Limb (tissue), 2 donors: ENCODE results near the gene INO80.
"Not testable (repeated sequence)": the region's sequence is repeated elsewhere in the genome, so short reads cannot be mapped to it uniquely, and the experiment has no call there.

Source experiments
- DNase-seq, 2 donors: peaks; one replicate each; pipeline ENCODE4 v3.0.0-alpha.2; 2016; ENCODE audit errors: extremely low spot score in 2 of 2

Gene INO80

DNA sequence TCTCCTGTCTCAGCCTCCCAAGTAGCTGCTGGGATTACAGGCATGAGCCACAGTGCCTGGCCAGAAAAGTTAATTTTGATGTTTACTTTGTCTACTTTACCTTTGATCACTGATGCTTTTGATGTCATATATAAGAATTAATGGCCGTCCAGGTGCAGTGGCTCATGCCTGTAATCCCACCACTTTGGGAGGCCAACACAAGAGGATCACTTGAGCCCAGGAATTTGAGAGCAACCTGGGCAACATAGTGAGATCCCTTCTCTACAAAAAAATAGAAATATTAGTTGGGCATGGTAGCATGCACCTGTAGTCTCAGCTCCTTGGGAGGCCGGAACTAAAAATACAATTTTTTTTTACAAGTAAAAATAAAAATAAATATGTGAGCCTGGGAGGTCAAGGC, 6.8 kb upstream of the INO80 start:
- DNase-seq, result no peak

GRCh38 chr15:41121951-41122350, 5.9 kb upstream of the INO80 start:
- DNase-seq, result no peak

DNA sequence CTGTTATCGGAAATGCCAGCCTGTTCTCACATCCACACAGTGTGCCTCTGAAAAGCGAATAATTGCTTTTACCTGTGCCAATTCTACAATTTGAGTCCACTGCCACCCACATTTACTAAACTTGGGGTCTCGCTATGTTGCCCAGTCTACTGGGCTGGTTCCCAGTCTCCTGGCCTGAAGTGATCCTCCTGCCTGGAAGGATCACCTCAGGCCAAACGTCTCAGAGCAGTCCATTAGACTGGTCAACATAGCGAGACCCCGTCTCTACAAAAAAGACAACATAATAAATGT, 827 bp upstream of the INO80 start:
- DNase-seq, result no peak

- peak in 1 of 2 donors; percentile 15 for DNase-seq
Measured at GRCh38 chr15:41115652-41116115, 396 bp downstream of the INO80 start.

DNA sequence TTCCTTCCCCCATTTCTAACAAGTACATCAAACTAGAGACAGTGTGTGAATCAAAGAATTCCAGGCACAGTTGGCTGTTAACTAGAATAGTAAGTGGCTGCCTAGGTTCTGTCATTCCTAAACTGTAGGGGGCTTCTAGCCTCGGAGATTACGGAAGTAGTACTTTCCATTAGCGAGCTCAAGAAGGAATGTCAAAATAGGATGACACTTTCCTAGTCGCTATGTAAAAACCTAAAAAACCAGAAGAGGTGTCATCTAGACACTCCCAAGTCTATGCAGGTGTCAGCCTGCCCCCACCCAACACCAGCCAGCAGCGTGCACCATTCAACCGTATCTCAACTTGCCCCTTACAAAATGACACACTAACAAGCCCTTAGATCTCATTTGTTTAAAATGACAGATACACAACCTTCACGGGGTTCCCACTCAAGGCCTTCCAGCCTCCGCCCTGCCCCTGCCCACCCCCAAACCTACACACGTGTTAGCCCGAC, 874 bp downstream of the INO80 start:
- DNase-seq, result peak in 1 of 2 donors; percentile 56

- DNase-seq, result no peak
Measured at GRCh38 chr15:41106947-41107346, 9.1 kb downstream of the INO80 start.

- no peak for DNase-seq
Measured at GRCh38 chr15:41105348-41106334, 10.4 kb downstream of the INO80 start.

GRCh38 chr15:41104234-41104633, 11.8 kb downstream of the INO80 start:
- no peak for DNase-seq

GRCh38 chr15:41102854-41103253, 13.2 kb downstream of the INO80 start:
- no peak for DNase-seq

GRCh38 chr15:41096178-41096577, 19.9 kb downstream of the INO80 start:
- DNase-seq, result no peak

DNA sequence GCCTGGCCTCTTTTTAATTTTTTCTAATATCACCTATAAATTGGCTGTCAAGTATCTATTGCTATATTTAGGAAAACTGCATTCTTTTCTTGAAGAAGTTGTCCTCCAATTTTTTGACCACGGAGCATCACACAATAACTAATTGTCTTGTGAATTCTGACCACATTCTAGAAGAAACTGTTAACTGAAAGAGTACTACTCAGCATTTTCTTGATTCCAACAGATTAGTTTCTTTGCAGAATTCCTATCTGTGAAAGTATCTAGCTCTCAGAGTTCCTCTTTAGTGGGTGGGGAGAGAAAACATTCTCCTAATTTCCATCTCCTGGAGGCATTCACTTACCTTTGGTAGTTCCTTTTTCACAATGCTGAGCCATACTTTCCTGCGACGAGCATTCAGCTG, 31.1 kb downstream of the INO80 start:
- no peak for DNase-seq

DNA sequence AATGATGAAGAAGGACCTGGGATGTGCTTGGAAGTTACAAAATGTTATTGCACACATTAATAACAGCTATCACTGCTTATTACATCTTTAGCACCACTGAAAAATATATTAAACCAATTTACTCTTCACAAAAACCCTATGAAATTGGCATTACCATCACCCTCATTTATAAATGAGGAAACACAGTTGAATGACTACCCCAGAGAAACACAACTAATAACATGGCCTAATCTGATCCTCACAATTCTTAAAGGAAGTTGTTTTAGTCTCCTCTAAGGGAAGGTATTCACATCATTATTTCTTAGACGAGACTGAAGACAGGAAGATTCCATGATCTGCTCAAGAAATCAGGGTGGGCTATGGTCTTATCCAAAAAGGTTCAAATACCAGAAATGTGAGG, 35.9 kb downstream of the INO80 start:
- no peak for DNase-seq

DNA sequence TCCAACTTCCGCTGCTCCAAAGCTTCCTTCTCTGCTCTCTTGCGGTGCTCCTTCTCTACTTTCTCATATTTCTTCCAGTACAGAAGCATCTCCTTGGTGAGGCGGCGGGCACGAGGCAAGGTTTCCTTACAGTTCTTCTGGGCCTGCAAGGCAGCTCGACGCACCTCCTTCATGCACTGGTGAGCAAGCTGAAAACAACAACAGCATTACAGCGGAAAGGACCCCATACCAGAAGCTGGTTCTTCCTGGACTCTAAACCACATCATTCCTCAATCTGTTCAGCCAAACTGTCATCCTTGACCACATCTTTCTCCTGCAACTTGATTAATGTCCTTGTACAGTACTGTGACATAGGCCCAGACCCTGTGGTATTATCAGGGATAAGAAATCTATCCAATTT, 36.4 kb downstream of the INO80 start:
- DNase-seq, result no peak

GRCh38 chr15:41078879-41079278, 37.2 kb downstream of the INO80 start:
- DNase-seq, result not testable (repeated sequence)

DNA sequence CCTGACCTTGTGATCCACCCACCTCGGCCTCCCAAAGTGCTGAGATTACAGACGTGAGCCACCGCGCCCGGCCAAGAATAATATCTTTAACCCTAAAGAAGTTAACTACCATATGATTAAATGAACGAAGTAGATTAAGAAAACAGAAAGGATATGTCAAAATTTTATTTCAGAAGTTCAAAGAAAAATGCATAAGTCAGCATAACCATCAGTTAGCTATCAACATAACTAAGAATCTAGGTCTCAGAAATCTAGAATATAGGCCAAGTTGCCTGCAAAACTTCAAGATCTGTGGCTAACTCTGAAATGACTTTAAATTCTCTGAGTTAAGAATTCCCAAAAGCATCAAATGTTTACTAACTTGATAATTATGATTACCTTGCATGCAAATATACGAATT, 38.0 kb downstream of the INO80 start:
- no peak for DNase-seq

GRCh38 chr15:41073028-41073427, 43.1 kb downstream of the INO80 start:
- no peak for DNase-seq

GRCh38 chr15:41072013-41072412, 44.1 kb downstream of the INO80 start:
- no peak for DNase-seq

DNA sequence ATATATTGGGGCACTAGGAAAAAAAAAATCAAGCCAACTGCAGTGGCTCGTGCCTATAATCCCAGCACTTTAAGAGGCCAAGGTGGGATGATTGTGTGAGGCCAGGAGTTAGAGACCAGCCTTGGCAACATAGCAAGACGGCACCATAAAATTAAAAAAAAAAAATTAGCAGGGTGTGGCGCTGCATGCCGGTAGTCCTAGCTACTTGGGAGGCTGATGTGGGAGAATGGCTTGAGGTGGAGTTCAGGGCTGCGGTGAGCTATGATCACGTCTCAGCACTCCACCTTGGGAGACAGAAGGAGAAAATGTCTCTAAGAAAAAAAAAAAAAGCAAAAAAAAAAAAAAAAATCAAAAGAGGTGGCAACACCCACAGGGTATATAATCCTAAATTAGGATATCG, 49.6 kb downstream of the INO80 start:
- DNase-seq, result no peak

- no peak for DNase-seq
Measured at GRCh38 chr15:41061667-41062066, 54.4 kb downstream of the INO80 start.

GRCh38 chr15:41060505-41060904, 55.6 kb downstream of the INO80 start:
- DNase-seq, result no peak

DNA sequence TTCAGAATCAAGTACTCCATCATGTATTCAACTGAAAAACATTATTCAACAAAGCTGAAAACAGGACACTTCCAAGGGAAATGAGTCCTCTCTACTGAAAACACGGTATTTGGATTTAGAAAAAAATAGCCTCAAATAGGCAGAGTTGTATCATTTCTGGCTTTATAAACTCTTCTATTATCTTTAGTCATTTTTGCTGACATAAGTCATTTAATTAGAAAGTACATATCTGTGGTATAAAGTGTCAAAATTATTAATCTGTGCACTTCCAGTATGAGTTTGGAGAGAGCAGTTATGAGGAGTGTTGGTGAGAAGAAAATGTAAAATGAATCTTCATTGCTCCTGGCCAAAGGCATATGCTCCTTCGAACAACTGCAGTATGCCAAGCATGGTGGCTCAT, 59.3 kb downstream of the INO80 start:
- DNase-seq, result no peak

DNA sequence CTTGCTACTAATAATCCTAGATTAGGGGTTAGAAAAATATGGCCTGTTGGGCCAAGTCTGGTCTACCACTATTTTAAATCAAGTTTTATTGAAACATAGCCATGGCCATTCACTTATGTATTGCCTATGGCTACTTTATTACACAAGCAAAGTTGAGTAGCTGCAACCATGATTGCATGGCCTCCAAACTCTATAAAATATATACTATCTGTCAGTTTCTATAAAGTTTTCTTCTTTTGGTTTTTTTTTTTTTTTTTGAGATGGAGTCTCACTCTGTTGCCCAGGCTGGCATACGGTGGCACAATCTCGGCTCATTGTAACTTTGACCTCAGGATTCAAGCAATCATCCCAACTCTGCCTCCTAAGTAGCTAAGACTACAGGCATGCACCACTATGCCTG, 60.4 kb downstream of the INO80 start:
- DNase-seq, result no peak

DNA sequence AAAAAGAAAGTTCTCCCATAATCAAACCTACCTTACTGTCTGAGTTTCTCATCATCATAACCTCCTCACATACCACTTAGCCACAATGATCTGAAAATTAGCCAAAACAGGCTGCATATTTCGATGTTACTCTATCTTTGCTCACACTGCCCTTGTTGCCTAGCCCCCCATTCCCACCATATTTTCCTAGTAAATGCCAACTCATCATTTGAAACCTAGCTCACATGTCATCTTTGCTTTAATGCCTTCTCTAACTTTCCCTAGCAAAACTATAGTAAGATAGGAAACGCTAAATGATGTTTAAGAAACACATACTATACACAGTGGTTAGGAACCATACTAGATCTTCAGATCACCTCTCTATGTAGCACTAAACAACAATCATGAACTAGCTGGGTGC, 64.9 kb downstream of the INO80 start:
- DNase-seq, result no peak
